Measurements from ENCODE around the gene ZSWIM6. TPM values are rescaled to one million over a fixed set of nuclear protein-coding genes. Genes with fewer than 3 reads are reported as not detected.

ZSWIM6 gene
- total RNA-seq, 1 donor from 2014 or later = 18.1 TPM

- Histone ChIP-seq H3K4me1 (peaks cover 13% of the 10 kb centered on the region), H3K4me3 (no peak overlapping the region), H3K27ac (no peak overlapping the region), H3K27me3 (ENCODE audit: low read depth) (no peaks in the 10 kb centered on the region), H3K36me3 (no peaks in the 10 kb centered on the region), H3K9me3 (no peaks in the 10 kb centered on the region)
- TF ChIP-seq CTCF (IDR thresholded peaks at IDR 0.05) = no peak
- no peak for ATAC-seq
- intact Hi-C loops (cut with DNase I) = no loop called here
- DNase-seq = no peak
Measured at GRCh38 chr5:61354199-61354598, 22.1 kb downstream of the ZSWIM6 start.

- H3K27me3 ChIP-seq (ENCODE audit: low read depth) = no peaks in the 10 kb centered on the region
- H3K4me1 ChIP-seq = peaks cover 7% of the 10 kb centered on the region
- H3K27ac ChIP-seq = no peak overlapping the region
- H3K36me3 ChIP-seq = no peaks in the 10 kb centered on the region
- DNase-seq (no peak), ATAC-seq (no peak)
- TF ChIP-seq CTCF (IDR thresholded peaks at IDR 0.05) = no peak
- H3K9me3 ChIP-seq = no peaks in the 10 kb centered on the region
- no peak overlapping the region for H3K4me3 ChIP-seq
- intact Hi-C loops (cut with DNase I) = no loop called here
Measured at GRCh38 chr5:61357745-61358144, 25.7 kb downstream of the ZSWIM6 start.

GRCh38 chr5:61362796-61363368, 30.8 kb downstream of the ZSWIM6 start:
- DNase-seq = no peak
- intact Hi-C loops (cut with DNase I) = no loop called here
- ATAC-seq = no peak
- H3K4me1 ChIP-seq = peaks cover 13% of the 10 kb centered on the region
- no peaks in the 10 kb centered on the region for H3K36me3 ChIP-seq
- no peak overlapping the region for H3K4me3 ChIP-seq
- TF ChIP-seq CTCF (IDR thresholded peaks at IDR 0.05) = no peak
- H3K27ac ChIP-seq = no peak overlapping the region
- no peaks in the 10 kb centered on the region for H3K27me3 ChIP-seq (ENCODE audit: low read depth)
- no peaks in the 10 kb centered on the region for H3K9me3 ChIP-seq

GRCh38 chr5:61363401-61364114, 31.5 kb downstream of the ZSWIM6 start:
- DNase-seq = no peak
- ATAC-seq = no peak

GRCh38 chr5:61366497-61367240, 34.6 kb downstream of the ZSWIM6 start:
- no peak for TF ChIP-seq CTCF (IDR thresholded peaks at IDR 0.05)
- no peak overlapping the region for H3K4me3 ChIP-seq
- intact Hi-C loops (cut with DNase I) = no loop called here
- ATAC-seq = peak in 1 of 2 donors; percentile 19
- no peaks in the 10 kb centered on the region for H3K9me3 ChIP-seq
- no peak overlapping the region for H3K27ac ChIP-seq
- no peaks in the 10 kb centered on the region for H3K27me3 ChIP-seq (ENCODE audit: low read depth)
- H3K4me1 ChIP-seq = peaks cover 13% of the 10 kb centered on the region
- DNase-seq = no peak
- no peaks in the 10 kb centered on the region for H3K36me3 ChIP-seq

More at GRCh38 chr5:61363401-61364114, 31.5 kb downstream of the ZSWIM6 start:
- H3K27me3 ChIP-seq (ENCODE audit: low read depth) = no peaks in the 10 kb centered on the region
- H3K9me3 ChIP-seq = no peaks in the 10 kb centered on the region
- no peak overlapping the region for H3K4me3 ChIP-seq
- TF ChIP-seq CTCF (IDR thresholded peaks at IDR 0.05) = no peak
- peaks cover 13% of the 10 kb centered on the region for H3K4me1 ChIP-seq
- H3K27ac ChIP-seq = no peak overlapping the region
- no peaks in the 10 kb centered on the region for H3K36me3 ChIP-seq
- intact Hi-C loops (cut with DNase I) = no loop called here
